Thymus (tissue), 11 donors: ENCODE measurements around the gene TENM3. TPM values are rescaled to one million over a fixed set of nuclear protein-coding genes. Genes with fewer than 3 reads are reported as not detected.

ENCODE experiments used
- DNase-seq, 9 donors: peaks; one replicate each; pipeline ENCODE4 v3.0.0-alpha.2; 2013; ENCODE audit warnings: low spot score in 9 of 9, low read depth in 6 of 9, missing footprints in 1 of 9
- H3K27ac ChIP-seq, 2 donors: one replicate each; pipeline ENCODE4 v1.5.1; 2013; ENCODE audit warnings: control low read depth in 1 of 2, low read depth in 1 of 2, low read length in 1 of 2, mild to moderate bottlenecking in 1 of 2, moderate library complexity in 1 of 2
- H3K27me3 ChIP-seq, 2 donors: one replicate each; pipeline ENCODE4 v1.5.1; 2013; ENCODE audit warnings: low read length in 1 of 2; ENCODE audit not compliant: control insufficient read depth in 2 of 2, insufficient read depth in 1 of 2
- H3K36me3 ChIP-seq, 2 donors: one replicate each; pipeline ENCODE4 v1.5.1; 2013; ENCODE audit warnings: low read length in 1 of 2, mild to moderate bottlenecking in 1 of 2, moderate library complexity in 1 of 2; ENCODE audit not compliant: control insufficient read depth in 2 of 2, insufficient read depth in 2 of 2
- H3K4me1 ChIP-seq, 2 donors: one replicate each; pipeline ENCODE4 v1.5.1; 2013; ENCODE audit warnings: low read length in 2 of 2; ENCODE audit not compliant: control insufficient read depth in 2 of 2, insufficient read depth in 2 of 2
- H3K4me3 ChIP-seq, 2 donors: one replicate each; pipeline ENCODE4 v1.5.1; 2013; ENCODE audit warnings: low read length in 2 of 2, control low read depth in 1 of 2, mild to moderate bottlenecking in 1 of 2
- H3K9me3 ChIP-seq, 2 donors: one replicate each; pipeline ENCODE4 v1.5.1; 2013; ENCODE audit warnings: low read length in 1 of 2, mild to moderate bottlenecking in 1 of 2; ENCODE audit not compliant: control insufficient read depth in 2 of 2, insufficient read depth in 1 of 2
- WGBS: extraction: QIAGEN DNeasy Blood & Tissue Kit; methylation state at CpG from one replicate; pipeline ENCODE4 v1.1.7; 2013; 5-methylcytosine and 5-hydroxymethylcytosine counted together
- polyA plus RNA-seq: library from polyadenylated mRNA; stranded (reverse); fragments of 200-250 nt; gene quantifications from one replicate; pipeline ENCODE4 v1.2.3, GENCODE V29; 2013
- total RNA-seq: library from RNA; stranded (reverse); fragments of 120-200 nt; gene quantifications from one replicate; pipeline ENCODE4 v1.2.4, GENCODE V29; 2013
- donor health status: healthy.

TENM3 gene
- total and polyA plus RNA-seq, 2 donors, result 2.1 to 9.5 TPM

- Histone ChIP-seq H3K4me3 (no peak overlapping the region), H3K9me3 (no peaks in the 10 kb centered on the region), H3K36me3 (no peaks in the 10 kb centered on the region), H3K4me1 (no peaks in the 10 kb centered on the region), H3K27ac (no peak overlapping the region), H3K27me3 (peaks cover 12 to 28% of the 10 kb centered on the region in 2 donors)
- DNase-seq, result no peak
- 78% methylated on average over 6 of the region's 6 CpGs for WGBS
These were observed 211.3 kb downstream of the TENM3 start for GRCh38 chr4:182454440-182455013.

- H3K36me3 ChIP-seq, result no peaks in the 10 kb centered on the region
- no peaks in the 10 kb centered on the region for H3K9me3 ChIP-seq
- no peaks in the 10 kb centered on the region for H3K4me1 ChIP-seq
- H3K27ac ChIP-seq, result no peak overlapping the region
- H3K4me3 ChIP-seq, result no peak overlapping the region
- 90% methylated on average over 5 of the region's 5 CpGs for WGBS
- no peaks in the 10 kb centered on the region for H3K27me3 ChIP-seq
- DNase-seq, result no peak
These were observed 221.9 kb downstream of the TENM3 start for GRCh38 chr4:182465114-182465513.

GRCh38 chr4:182465979-182466378, 222.8 kb downstream of the TENM3 start:
- no peak for DNase-seq
- Histone ChIP-seq H3K27me3 (no peaks in the 10 kb centered on the region), H3K27ac (no peak overlapping the region), H3K4me1 (no peaks in the 10 kb centered on the region), H3K9me3 (no peaks in the 10 kb centered on the region), H3K36me3 (no peaks in the 10 kb centered on the region), H3K4me3 (no peak overlapping the region)
- WGBS, result 91% methylated on average over 1 of the region's 1 CpG

- WGBS, result 84% methylated on average over 2 of the region's 2 CpGs
- Histone ChIP-seq H3K9me3 (no peaks in the 10 kb centered on the region), H3K27ac (no peak overlapping the region), H3K27me3 (no peaks in the 10 kb centered on the region), H3K4me1 (no peaks in the 10 kb centered on the region), H3K36me3 (no peaks in the 10 kb centered on the region), H3K4me3 (no peak overlapping the region)
- no peak for DNase-seq
These were observed 227.0 kb downstream of the TENM3 start for GRCh38 chr4:182470215-182470614.

GRCh38 chr4:182475539-182475938, 232.3 kb downstream of the TENM3 start:
- 76% methylated on average over 2 of the region's 2 CpGs for WGBS
- Histone ChIP-seq H3K36me3 (no peaks in the 10 kb centered on the region), H3K27me3 (no peaks in the 10 kb centered on the region), H3K4me1 (no peaks in the 10 kb centered on the region), H3K9me3 (no peaks in the 10 kb centered on the region), H3K4me3 (no peak overlapping the region), H3K27ac (no peak overlapping the region)
- no peak for DNase-seq

- WGBS, result 2% methylated on average over 1 of the region's 1 CpG
- Histone ChIP-seq H3K4me1 (no peaks in the 10 kb centered on the region), H3K27me3 (no peaks in the 10 kb centered on the region), H3K4me3 (no peak overlapping the region), H3K27ac (no peak overlapping the region), H3K36me3 (no peaks in the 10 kb centered on the region), H3K9me3 (no peaks in the 10 kb centered on the region)
- DNase-seq, result peak in 4 of 9 donors; percentile 1 to 38 (median 4)
These were observed 235.3 kb downstream of the TENM3 start for GRCh38 chr4:182478475-182478874.

- no peak for DNase-seq
- no peaks in the 10 kb centered on the region for H3K9me3 ChIP-seq
- H3K27me3 ChIP-seq, result no peaks in the 10 kb centered on the region
- H3K36me3 ChIP-seq, result no peaks in the 10 kb centered on the region
- H3K27ac ChIP-seq, result no peak overlapping the region
- H3K4me3 ChIP-seq, result no peak overlapping the region
- 95% methylated on average over 6 of the region's 6 CpGs for WGBS
- no peaks in the 10 kb centered on the region for H3K4me1 ChIP-seq
These were observed 240.5 kb downstream of the TENM3 start for GRCh38 chr4:182483685-182484084.

- no peaks in the 10 kb centered on the region for H3K4me1 ChIP-seq
- no peak overlapping the region for H3K27ac ChIP-seq
- H3K9me3 ChIP-seq, result no peaks in the 10 kb centered on the region
- WGBS, result 84% methylated on average over 7 of the region's 7 CpGs
- H3K27me3 ChIP-seq, result no peaks in the 10 kb centered on the region
- no peak for DNase-seq
- H3K4me3 ChIP-seq, result no peak overlapping the region
- H3K36me3 ChIP-seq, result no peaks in the 10 kb centered on the region
These were observed 243.7 kb downstream of the TENM3 start for GRCh38 chr4:182486881-182487280.

GRCh38 chr4:182488896-182489295, 245.7 kb downstream of the TENM3 start:
- no peaks in the 10 kb centered on the region for H3K4me1 ChIP-seq
- no peaks in the 10 kb centered on the region for H3K27me3 ChIP-seq
- no peak overlapping the region for H3K27ac ChIP-seq
- DNase-seq, result no peak
- H3K4me3 ChIP-seq, result no peak overlapping the region
- 91% methylated on average over 2 of the region's 2 CpGs for WGBS
- no peaks in the 10 kb centered on the region for H3K9me3 ChIP-seq
- no peaks in the 10 kb centered on the region for H3K36me3 ChIP-seq

GRCh38 chr4:182489607-182490006, 246.4 kb downstream of the TENM3 start:
- Histone ChIP-seq H3K27ac (no peak overlapping the region), H3K27me3 (no peaks in the 10 kb centered on the region), H3K9me3 (no peaks in the 10 kb centered on the region), H3K36me3 (no peaks in the 10 kb centered on the region), H3K4me3 (no peak overlapping the region), H3K4me1 (no peaks in the 10 kb centered on the region)
- no peak for DNase-seq
- 86% methylated on average over 2 of the region's 2 CpGs for WGBS
